Transverse colon (tissue), 4 donors: ENCODE results near the gene PRLR. TPM values are rescaled to one million over a fixed set of nuclear protein-coding genes. Genes with fewer than 3 reads are reported as not detected.

Experiments used
- DNase-seq: peaks from one replicate; pipeline ENCODE4 v3.0.0-alpha.2; 2019
- H3K27ac ChIP-seq, 4 donors: fragments of 200-600 bp; sonication (generic); 2 replicates each; pipeline ENCODE4 v1.5.1; 2016 to 2018; ENCODE audit warnings: inconsistent platforms in 4 of 4
- H3K27me3 ChIP-seq: fragments of 200-600 bp; sonication (generic); 2 replicates; pipeline ENCODE4 v1.5.1; 2017; ENCODE audit warnings: inconsistent platforms
- H3K36me3 ChIP-seq, 4 donors: fragments of 200-600 bp; sonication (generic); 2 replicates each; pipeline ENCODE4 v1.5.1; 2017 to 2019; ENCODE audit warnings: inconsistent platforms in 4 of 4
- H3K4me1 ChIP-seq, 4 donors: fragments of 200-600 bp; sonication (generic); 2 replicates each; pipeline ENCODE4 v1.5.1; 2017 to 2020; ENCODE audit warnings: inconsistent platforms in 4 of 4
- H3K4me3 ChIP-seq, 4 donors: fragments of 200-600 bp; sonication (generic); 1 replicate in 1 of 4; 2 replicates in 3 of 4; pipeline versions ENCODE4 v1.5.1 to v1.6.1; 2017 to 2019; ENCODE audit warnings: inconsistent platforms in 4 of 4
- H3K9me3 ChIP-seq, 2 donors: fragments of 200-600 bp; sonication (generic); 2 replicates each; pipeline ENCODE4 v1.5.1; 2017 to 2019; ENCODE audit warnings: inconsistent platforms in 2 of 2
- CTCF ChIP-seq, 5 experiments: fragments of 200-600 bp in 3 of 5; fragments of 450-650 bp in 2 of 5; sonication (generic) in 3 of 5; IDR thresholded peaks; 1 replicate in 2 of 5; 2 replicates in 3 of 5; pipeline ENCODE4 v1.5.1; 2016 to 2017; ENCODE audit warnings: antibody characterized with exemption in 5 of 5, inconsistent platforms in 3 of 5, mild to moderate bottlenecking in 2 of 5, moderate library complexity in 1 of 5
- EP300 ChIP-seq: sonication (generic); formaldehyde crosslinking; IDR thresholded peaks from one replicate; pipeline ENCODE4 v1.6.1; 2017; ENCODE audit warnings: antibody characterized with exemption, low read depth
- POLR2A ChIP-seq: fragments of 450-650 bp; IDR thresholded peaks from one replicate; pipeline ENCODE4 v1.6.1; 2016; ENCODE audit warnings: antibody characterized with exemption, mild to moderate bottlenecking, moderate library complexity
- POLR2AphosphoS5 ChIP-seq, 3 donors: sonication (generic); formaldehyde crosslinking; IDR thresholded peaks; one replicate each; pipeline ENCODE4 v1.6.1; 2016; ENCODE audit warnings: antibody characterized with exemption in 3 of 3
- WGBS, 2 donors: methylation state at CpG; one replicate each; pipeline ENCODE4 v1.1.5; 2018; ENCODE audit warnings: low coverage in 1 of 2; 5-methylcytosine and 5-hydroxymethylcytosine counted together
- in situ Hi-C, 4 donors: fragments of 200-750 bp; cut with MboI; loops; one replicate each; pipeline versions ENCODE4 v1.15.0 to v1.15.1; 2017; ENCODE audit warnings: low sequenced_read_pairs in 3 of 4, low pct_ligation_motif_present in 1 of 4, low pct_unique_long_range_greater_than_20kb in 1 of 4
- intact Hi-C: fragments of 100-400 bp; cut with DNase I; formaldehyde crosslinking; loops from one replicate; pipeline ENCODE4 v1.15.1; 2023; ENCODE audit warnings: low total_unique reads
- total RNA-seq, 4 donors: library from RNA; depleted of rRNA; stranded (reverse); fragments of >200 nt; gene quantifications; one replicate each; pipeline ENCODE4 v1.1.0, GENCODE V29; 2016

The PRLR gene
- total RNA-seq, 4 donors from 2014 or later = 4.9 to 19.8 (median 13.0) TPM

- in situ Hi-C loops = no loop called here
- H3K4me3 ChIP-seq = no peak overlapping the region
- 79 to 100% methylated on average over 1 to 4 of the region's 4 CpGs for WGBS, 2 donors
- TF ChIP-seq POLR2AphosphoS5 (IDR thresholded peaks at IDR 0.05) = no peak
- TF ChIP-seq POLR2A = no peak
- no peak for TF ChIP-seq CTCF (IDR thresholded peaks at IDR 0.05)
- TF ChIP-seq EP300 = no peak
- H3K4me1 ChIP-seq = no peaks in the 10 kb centered on the region
- intact Hi-C loops = no loop called here
- H3K36me3 ChIP-seq = no peaks in the 10 kb centered on the region
- H3K27ac ChIP-seq = no peak overlapping the region
- no peaks in the 10 kb centered on the region for H3K9me3 ChIP-seq
- H3K27me3 ChIP-seq = no peaks in the 10 kb centered on the region
- no peak for DNase-seq
These were observed 166.9 kb downstream of the PRLR start for GRCh38 chr5:35063414-35063813.

- Histone ChIP-seq H3K4me3 (no peak overlapping the region), H3K9me3 (no peaks in the 10 kb centered on the region), H3K36me3 (no peaks in the 10 kb centered on the region), H3K27me3 (no peaks in the 10 kb centered on the region), H3K27ac (no peak overlapping the region), H3K4me1 (no peaks in the 10 kb centered on the region)
- 71 to 75% methylated on average over 2 of the region's 2 CpGs for WGBS, 2 donors
- in situ Hi-C loops (no loop called here), intact Hi-C loops (no loop called here)
- no peak for DNase-seq
- TF ChIP-seq EP300 (no peak), POLR2A (no peak), POLR2AphosphoS5 (IDR thresholded peaks at IDR 0.05) (no peak), CTCF (IDR thresholded peaks at IDR 0.05) (no peak)
These were observed 169.0 kb downstream of the PRLR start for GRCh38 chr5:35061211-35061770.

GRCh38 chr5:35060236-35060635 lies 170.1 kb downstream of the PRLR start:
- no peaks in the 10 kb centered on the region for H3K27me3 ChIP-seq
- no peaks in the 10 kb centered on the region for H3K36me3 ChIP-seq
- DNase-seq = no peak
- H3K4me3 ChIP-seq = no peak overlapping the region
- in situ Hi-C loops (no loop called here), intact Hi-C loops (no loop called here)
- H3K4me1 ChIP-seq = no peaks in the 10 kb centered on the region
- no peak for TF ChIP-seq POLR2AphosphoS5 (IDR thresholded peaks at IDR 0.05)
- TF ChIP-seq POLR2A = no peak
- no peak for TF ChIP-seq EP300
- TF ChIP-seq CTCF (IDR thresholded peaks at IDR 0.05) = no peak
- H3K27ac ChIP-seq = no peak overlapping the region
- no peaks in the 10 kb centered on the region for H3K9me3 ChIP-seq
- WGBS, 2 donors = 76 to 100% methylated on average over 1 to 2 of the region's 2 CpGs

GRCh38 chr5:35059251-35059650 lies 171.0 kb downstream of the PRLR start:
- in situ Hi-C loops = no loop called here
- no peak overlapping the region for H3K4me3 ChIP-seq
- H3K4me1 ChIP-seq = no peaks in the 10 kb centered on the region
- H3K27ac ChIP-seq = no peak overlapping the region
- H3K27me3 ChIP-seq = no peaks in the 10 kb centered on the region
- no peak for TF ChIP-seq CTCF (IDR thresholded peaks at IDR 0.05)
- TF ChIP-seq POLR2AphosphoS5 (IDR thresholded peaks at IDR 0.05) = no peak
- TF ChIP-seq POLR2A = no peak
- no peak for TF ChIP-seq EP300
- intact Hi-C loops = no loop called here
- no peak for DNase-seq
- no peaks in the 10 kb centered on the region for H3K36me3 ChIP-seq
- no peaks in the 10 kb centered on the region for H3K9me3 ChIP-seq
